ENCODE measurements around the gene ZDHHC21.

Gene ZDHHC21

DNA sequence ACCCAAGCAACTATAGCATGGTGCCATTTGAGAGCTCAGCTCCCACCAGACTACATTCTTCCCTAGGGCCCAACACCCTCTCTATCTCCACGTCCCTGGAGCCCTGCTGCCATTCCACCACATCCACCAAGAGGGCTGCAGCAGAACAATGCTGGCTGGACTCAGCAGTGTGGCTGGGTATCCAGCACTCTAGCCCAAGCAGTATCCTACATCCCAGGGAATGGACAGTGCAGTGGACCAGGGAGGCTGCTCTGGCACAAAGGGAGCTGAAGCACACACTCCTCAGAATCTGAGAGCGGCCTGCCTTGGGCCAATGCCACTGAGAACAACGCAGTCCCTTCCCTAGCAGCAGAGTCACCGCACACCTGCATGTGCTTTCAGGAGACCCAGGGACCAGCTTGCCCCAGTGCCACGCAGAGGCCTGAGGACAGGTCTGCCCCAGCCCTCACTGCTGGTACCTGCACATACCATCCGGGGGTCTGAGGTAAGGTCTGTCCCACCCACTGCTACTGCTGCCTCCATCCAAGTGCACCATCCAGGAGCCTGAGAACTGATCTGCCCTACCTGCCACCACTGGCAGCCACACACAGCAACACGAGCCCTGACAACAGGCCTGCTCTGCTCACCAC, 95.9 kb downstream of the ZDHHC21 start:
- DNase-seq: no peak

DNA sequence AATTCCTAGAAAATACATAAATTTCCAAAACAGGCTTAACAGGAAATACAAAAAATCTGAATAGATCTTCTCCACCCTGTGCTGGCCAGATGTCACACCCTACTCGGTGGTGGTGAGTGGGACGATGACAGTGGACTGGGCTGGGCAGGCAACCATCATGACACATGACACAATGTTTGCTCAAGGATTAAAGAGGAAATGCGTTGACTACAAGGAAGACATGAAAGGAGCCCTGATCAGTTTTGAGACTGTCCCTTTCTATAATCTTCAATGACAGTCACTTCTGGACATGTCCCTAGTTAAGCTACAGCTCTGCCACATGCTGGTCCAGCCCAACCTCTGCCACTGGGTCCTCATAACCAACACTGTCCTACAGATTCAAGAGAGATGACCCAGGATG, 99.8 kb downstream of the ZDHHC21 start:
- no peak for DNase-seq

DNA sequence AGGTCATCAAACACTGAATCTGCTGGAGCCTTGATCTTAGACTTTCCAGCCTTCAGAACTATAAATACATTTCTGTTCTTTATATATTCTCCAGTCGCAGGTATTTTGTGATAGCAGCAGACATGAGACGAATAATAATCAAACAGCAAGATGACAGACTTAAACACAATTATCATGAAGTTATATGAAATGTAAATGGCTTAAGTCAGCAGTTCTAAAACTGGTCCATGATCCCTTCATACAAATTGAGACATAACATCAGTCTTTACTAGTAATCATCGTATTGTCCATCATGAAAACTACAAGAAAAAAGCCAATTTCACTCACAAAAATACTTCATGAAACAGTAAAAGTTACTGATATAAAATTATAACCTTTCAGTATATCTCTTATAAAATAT, 101.8 kb downstream of the ZDHHC21 start:
- DNase-seq: no peak

- DNase-seq: no peak
Measured at GRCh38 chr9:14585730-14586473, 107.3 kb downstream of the ZDHHC21 start.

GRCh38 chr9:14584571-14584970, 108.7 kb downstream of the ZDHHC21 start:
- no peak for DNase-seq

DNA sequence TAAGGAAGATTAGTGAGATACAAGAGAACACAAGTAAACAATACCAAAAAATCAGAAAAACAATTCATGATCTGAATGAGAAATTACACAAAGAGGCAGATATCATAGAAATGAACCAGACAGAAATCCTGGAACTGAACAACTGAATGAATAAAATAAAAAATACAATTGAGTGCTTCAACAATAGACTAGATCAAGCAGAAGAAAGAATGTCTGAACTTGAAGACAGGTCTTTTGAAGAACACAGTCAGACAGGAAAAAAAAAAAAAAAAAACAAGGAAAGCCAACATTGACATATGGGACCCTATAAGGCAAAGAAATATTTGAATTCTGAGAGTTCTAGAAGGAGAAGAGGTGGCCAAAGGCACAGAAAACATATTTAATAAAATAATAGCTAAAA, 115.2 kb downstream of the ZDHHC21 start:
- DNase-seq: no peak

GRCh38 chr9:14574173-14574572, 119.1 kb downstream of the ZDHHC21 start:
- DNase-seq: no peak

- no peak for DNase-seq
Measured at GRCh38 chr9:14573319-14573718, 119.9 kb downstream of the ZDHHC21 start.

GRCh38 chr9:14565352-14566016, 127.7 kb downstream of the ZDHHC21 start:
- no peak for DNase-seq

DNA sequence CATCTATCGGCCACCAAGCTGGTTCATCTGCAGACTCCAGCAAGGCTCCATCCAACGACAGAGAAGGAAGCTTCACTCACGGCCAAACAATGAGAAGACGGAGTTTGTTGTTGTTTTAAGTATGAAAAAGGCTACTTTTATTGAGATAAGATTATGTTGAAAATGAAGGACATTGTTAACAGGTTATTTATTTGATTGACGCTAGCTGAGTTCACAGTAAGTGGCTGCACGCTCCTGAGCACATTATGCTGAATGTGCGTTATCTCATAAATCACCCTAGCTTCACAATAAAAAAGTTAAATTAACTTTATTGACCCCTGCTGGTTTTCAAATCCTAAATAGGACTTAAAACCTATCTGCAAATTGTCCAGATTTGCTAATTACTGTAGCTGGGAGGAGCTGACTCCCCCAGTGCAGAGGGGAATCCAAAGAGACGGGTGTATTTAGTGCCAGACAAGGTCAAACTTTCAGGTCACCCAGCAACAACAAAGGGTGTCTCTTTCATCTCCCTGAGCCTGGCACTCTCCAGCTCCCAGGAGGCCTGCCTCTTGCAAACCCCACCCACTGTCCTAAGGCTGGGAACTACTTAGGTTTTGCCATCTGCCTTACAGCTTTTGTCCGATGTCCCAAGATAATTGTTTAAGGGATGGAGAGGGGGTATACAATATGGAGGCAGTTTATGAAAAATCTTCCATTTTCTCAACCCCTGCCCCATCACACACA, 129.2 kb downstream of the ZDHHC21 start:
- DNase-seq: peak; percentile 100

DNA sequence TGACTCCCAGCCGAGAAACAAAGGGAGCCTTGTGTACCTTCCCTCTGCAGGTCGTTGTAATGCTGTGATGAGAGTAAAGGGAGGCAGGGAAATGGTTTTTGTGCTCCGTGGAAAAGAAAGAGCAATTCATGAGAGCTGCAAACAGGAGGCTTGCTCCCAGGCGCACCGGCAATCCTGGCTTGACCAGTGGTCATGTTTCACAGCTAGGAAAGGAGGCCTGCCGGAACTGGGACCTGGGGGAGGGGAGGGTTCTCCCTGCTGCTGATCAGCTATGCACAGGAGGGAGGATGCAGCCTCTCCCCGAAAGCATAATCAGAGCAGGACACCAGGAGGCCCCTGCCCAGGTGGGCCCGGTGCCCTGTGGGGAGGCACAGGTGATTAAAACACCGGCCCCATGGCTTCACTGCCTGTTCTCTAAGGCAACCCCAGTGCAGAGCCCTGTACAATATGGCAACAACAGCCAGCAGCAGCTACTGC, 131.3 kb downstream of the ZDHHC21 start:
- DNase-seq: no peak
